NT2/D1 (cell line): ENCODE data around the gene HES4.
"Not testable (repeated sequence)": the region's sequence is repeated elsewhere in the genome, so short reads cannot be mapped to it uniquely, and the experiment has no call there.

Source experiments
- DNase-seq: peaks from one replicate; pipeline ENCODE4 v3.0.0-alpha.2; 2011; ENCODE audit warnings: low read depth, low spot score
- H3K27me3 ChIP-seq: 2 replicates; pipeline ENCODE4 v1.6.0; 2011; ENCODE audit warnings: mild to moderate bottlenecking; ENCODE audit not compliant: insufficient read length, insufficient read depth
- H3K36me3 ChIP-seq: 2 replicates; pipeline ENCODE4 v1.6.1; 2011; ENCODE audit warnings: mild to moderate bottlenecking, low read length, mixed read lengths; ENCODE audit not compliant: insufficient read depth, insufficient read length
- H3K4me1 ChIP-seq: 2 replicates; pipeline ENCODE4 v1.5.1; 2011; ENCODE audit not compliant: insufficient read depth, insufficient read length
- H3K4me3 ChIP-seq: 2 replicates; pipeline ENCODE4 v1.5.1; 2011; ENCODE audit warnings: low read depth; ENCODE audit not compliant: insufficient read length
- H3K9ac ChIP-seq: 2 replicates; pipeline ENCODE4 v1.6.0; 2011; ENCODE audit warnings: low read depth; ENCODE audit not compliant: insufficient read length
- H3K9me3 ChIP-seq: 2 replicates; pipeline ENCODE4 v1.5.1; 2011; ENCODE audit warnings: mild to moderate bottlenecking, low read length; ENCODE audit not compliant: insufficient read depth
- SUZ12 ChIP-seq: IDR thresholded peaks from 2 replicates; pipeline ENCODE4 v1.6.1; 2011; ENCODE audit not compliant: insufficient read length, insufficient read depth; ENCODE audit errors: extremely low read depth
- YY1 ChIP-seq: IDR thresholded peaks from 2 replicates; pipeline ENCODE4 v1.6.1; 2011; ENCODE audit not compliant: insufficient read length, insufficient read depth
- ZNF274 ChIP-seq: IDR thresholded peaks from 2 replicates; pipeline ENCODE4 v1.6.1; 2011; ENCODE audit warnings: mild to moderate bottlenecking, low read depth, low read length

HES4 gene

DNA sequence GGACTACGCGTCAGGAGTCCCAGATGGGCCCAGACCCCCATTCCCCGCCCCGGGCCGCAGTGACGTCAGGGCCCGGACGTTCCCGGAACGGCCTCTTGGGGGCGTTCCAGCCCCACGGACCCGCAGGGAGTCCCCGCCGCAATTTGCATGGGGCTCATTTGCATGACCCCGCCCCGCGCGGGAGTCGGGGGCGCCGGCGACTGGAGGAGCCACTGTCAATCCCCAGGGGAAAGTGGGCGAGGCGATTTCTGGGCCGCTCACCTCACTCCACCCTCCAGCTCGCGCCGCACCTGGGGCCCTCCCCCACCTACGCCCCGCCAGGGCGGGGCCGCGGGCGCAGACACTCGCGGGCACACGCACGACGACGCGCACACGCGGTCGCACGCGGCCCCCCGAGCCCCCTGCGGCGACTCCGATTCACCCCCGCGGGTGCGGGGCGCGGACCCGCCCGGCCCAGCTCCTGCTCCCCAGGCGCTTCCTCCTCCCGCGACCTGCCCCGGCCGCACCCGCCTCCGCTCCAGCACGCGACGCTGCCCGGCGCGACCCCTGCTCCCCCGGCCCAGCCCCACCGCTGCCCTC is 33.2 kb upstream of the HES4 start:
- Histone ChIP-seq H3K4me1 (peaks cover 30% of the 10 kb centered on the region), H3K9ac (no peak overlapping the region), H3K27me3 (no peaks in the 10 kb centered on the region), H3K9me3 (no peaks in the 10 kb centered on the region), H3K4me3 (peak overlapping the region; percentile 19), H3K36me3 (peaks cover 37% of the 10 kb centered on the region)
- TF ChIP-seq ZNF274 (no peak), YY1 (no peak), SUZ12 (no peak)
- peak; percentile 86 for DNase-seq

DNA sequence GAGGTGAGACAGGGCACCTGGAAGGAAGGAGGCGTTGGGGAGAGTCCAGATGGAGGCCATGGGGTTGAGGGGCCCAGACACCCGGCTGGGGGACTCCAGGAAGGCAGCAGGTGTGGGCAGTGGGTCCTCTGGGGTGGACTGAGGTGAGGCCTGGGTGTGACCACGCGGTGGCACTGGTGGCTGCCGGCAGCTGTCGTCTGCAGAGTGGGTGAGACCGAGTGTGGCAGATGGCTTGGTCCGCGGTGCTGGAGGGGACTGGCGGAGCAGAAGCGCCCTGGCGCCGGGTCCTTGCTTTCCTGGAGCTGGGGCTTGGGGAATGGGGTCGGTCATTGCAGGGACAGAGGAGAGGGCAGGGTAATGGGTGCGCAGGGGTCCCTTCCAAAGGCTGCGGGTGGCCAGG is 32.5 kb upstream of the HES4 start:
- no peaks in the 10 kb centered on the region for H3K27me3 ChIP-seq
- no peak overlapping the region for H3K9ac ChIP-seq
- no peak for TF ChIP-seq YY1
- TF ChIP-seq SUZ12, result no peak
- TF ChIP-seq ZNF274, result no peak
- no peaks in the 10 kb centered on the region for H3K9me3 ChIP-seq
- peaks cover 29% of the 10 kb centered on the region for H3K4me1 ChIP-seq
- DNase-seq, result no peak
- peaks cover 38% of the 10 kb centered on the region for H3K36me3 ChIP-seq
- H3K4me3 ChIP-seq, result no peak overlapping the region

DNA sequence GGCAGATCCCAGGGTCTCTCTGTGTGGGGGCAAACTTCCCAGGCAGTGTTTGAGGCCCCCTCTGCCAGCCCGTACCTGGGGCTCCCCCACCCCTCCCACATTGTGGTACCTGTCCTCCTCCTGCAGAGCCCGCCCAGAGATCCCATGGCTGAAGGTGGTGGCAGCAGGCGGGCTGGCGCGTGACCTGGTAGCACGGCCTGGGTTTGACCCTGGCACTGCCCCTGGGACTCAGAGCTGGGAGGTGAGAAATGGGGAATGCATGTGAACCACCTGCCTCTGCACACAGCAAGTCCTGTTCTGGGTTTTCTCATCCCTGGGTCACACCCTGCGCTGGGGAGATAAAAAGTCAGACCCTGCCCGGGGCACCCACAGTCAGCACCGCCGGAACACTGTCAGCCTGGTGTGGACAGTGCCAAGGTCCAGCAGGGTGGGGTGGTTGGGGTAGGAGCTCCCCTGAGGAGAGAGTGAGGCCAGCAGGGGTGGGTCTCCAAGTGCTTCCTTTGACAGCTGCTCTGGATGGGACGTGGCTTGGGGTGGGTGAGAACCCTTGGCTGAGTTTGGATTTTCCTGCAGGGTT is 31.9 kb upstream of the HES4 start:
- Histone ChIP-seq H3K36me3 (peaks cover 40% of the 10 kb centered on the region), H3K27me3 (no peaks in the 10 kb centered on the region), H3K9me3 (no peaks in the 10 kb centered on the region), H3K4me1 (peaks cover 29% of the 10 kb centered on the region), H3K4me3 (no peak overlapping the region), H3K9ac (peak overlapping the region; percentile 42)
- TF ChIP-seq ZNF274, result no peak
- TF ChIP-seq SUZ12, result no peak
- no peak for TF ChIP-seq YY1
- DNase-seq, result no peak

DNA sequence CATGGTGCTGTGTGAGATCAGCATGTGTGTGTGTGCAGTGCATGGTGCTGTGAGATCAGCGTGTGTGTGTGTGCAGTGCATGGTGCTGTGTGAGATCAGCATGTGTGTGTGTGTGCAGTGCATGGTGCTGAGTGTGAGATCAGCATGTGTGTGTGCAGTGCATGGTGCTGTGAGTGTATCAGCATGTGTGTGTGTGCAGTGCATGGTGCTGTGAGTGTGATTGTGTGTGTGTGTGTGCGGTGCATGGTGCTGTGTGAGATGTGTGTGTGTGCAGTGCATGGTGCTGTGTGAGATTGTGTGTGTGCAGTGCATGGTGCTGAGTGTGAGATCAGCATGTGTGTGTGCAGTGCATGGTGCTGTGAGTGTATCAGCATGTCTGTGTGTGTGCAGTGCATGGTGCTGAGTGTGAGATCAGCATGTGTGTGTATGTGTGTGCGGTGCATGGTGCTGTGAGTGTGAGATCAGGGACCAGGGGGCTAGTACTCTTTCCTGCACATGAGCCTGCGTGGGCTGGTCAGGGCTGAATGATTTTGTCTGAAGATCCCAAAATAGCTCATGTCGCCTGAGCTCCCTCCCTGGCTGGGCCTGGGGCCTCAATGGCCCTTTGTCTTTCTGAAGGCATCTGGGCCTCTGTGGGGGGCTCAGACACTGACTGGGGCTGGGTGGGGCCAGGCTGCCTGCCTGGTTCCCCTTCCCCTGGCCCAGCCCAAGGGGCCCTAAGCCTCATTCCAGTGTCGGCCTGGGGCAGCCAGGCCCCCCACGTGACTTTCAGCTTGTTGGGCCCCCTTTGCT is 31.2 kb upstream of the HES4 start:
- not testable (repeated sequence) for H3K9me3 ChIP-seq, H3K27me3 ChIP-seq, DNase-seq, H3K4me3 ChIP-seq
- Histone ChIP-seq H3K4me1 (peaks cover 32% of the 10 kb centered on the region), H3K9ac (peak overlapping the region; percentile 52), H3K36me3 (peaks cover 40% of the 10 kb centered on the region)

DNA sequence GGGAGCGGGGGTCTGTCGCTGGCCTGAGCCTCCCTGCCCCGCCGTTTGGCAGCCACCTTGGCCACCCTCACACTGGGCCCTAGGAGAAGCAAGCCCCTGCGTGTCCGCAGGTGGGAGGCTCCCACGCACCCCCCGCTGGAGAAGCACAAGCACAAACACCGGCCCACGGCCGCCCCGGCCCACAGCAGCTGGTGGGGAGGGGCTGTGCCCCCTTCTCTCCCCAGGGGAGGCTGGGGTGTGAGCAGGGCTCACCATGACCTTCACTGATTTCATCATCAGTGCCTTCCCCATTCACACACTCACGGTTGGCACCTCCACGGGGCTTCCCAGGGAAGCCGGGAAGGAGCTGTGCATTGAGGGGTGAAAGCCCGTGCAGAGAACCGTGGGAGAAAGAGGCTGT is 27.9 kb upstream of the HES4 start:
- H3K4me1 ChIP-seq, result peaks cover 41% of the 10 kb centered on the region
- no peak overlapping the region for H3K4me3 ChIP-seq
- peaks cover 45% of the 10 kb centered on the region for H3K36me3 ChIP-seq
- no peaks in the 10 kb centered on the region for H3K9me3 ChIP-seq
- no peak for TF ChIP-seq ZNF274
- TF ChIP-seq SUZ12, result no peak
- no peak for TF ChIP-seq YY1
- H3K9ac ChIP-seq, result peak overlapping the region; percentile 32
- no peaks in the 10 kb centered on the region for H3K27me3 ChIP-seq
- no peak for DNase-seq

DNA sequence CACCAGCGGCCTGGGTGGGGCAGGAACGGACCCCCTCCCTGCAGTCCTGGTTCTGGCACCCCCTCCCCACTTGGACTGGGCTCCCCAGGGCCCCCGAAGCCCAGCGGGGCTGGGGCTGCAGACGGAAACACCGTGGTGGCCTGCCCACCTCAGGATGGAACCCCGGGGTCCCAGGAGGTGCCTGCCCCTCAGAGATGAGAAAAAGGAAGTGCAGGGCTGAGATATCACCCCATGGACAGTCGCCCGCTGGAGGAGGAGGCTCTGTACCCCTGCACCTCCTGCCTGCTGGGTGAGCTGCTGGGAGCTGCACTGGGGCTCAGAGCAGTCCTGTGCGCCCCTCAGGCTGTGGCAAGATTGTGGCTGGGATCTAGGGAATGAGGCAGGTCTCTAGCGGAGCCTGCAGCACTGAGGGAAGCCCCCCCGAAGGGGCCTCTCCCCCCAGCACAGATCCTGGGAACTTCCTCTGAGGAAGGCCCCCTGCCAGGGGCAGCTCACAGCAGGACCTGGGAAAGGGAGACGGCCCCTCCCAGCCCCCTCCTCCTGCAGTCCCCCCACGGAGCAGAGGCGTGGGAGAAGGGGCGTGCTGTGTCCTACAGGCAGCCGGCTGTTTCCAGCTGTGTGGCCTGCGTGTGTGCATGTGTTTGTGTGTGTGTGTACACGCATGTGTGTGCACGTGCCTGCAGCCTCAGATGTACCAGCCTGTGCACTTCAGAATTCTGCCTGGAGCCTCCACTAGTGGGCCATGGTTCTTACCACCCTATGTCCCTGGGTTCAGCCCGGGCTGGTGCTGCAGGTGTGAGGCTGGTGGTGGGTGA is 26.9 kb upstream of the HES4 start:
- TF ChIP-seq SUZ12 (no peak), ZNF274 (no peak), YY1 (no peak)
- Histone ChIP-seq H3K9me3 (no peaks in the 10 kb centered on the region), H3K9ac (peak overlapping the region; percentile 32), H3K36me3 (peaks cover 55% of the 10 kb centered on the region), H3K27me3 (no peaks in the 10 kb centered on the region), H3K4me3 (no peak overlapping the region), H3K4me1 (peaks cover 40% of the 10 kb centered on the region)
- DNase-seq, result no peak

DNA sequence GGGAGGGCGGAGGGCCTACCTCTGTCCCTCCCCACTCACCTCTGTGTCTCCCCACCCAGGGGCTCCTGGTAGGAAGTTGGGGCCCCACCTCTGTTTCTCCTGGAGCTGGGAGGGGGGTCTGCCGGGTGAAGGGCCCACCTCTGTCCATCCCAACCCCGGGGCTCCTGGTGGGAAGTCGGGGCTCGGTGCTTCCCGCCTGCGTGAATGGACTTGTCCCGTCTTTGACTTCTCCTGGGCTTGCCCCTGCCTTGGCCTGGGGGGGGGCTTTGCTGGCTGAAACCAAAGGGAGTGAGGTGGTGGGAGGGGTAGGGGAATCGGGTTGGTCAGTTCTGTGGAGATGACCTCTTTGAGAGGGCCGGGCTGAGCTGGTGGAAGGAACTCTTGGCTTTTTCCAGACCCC is 25.8 kb upstream of the HES4 start:
- TF ChIP-seq ZNF274 (no peak), YY1 (no peak), SUZ12 (no peak)
- H3K4me1 ChIP-seq, result peaks cover 34% of the 10 kb centered on the region
- no peak overlapping the region for H3K4me3 ChIP-seq
- peaks cover 54% of the 10 kb centered on the region for H3K36me3 ChIP-seq
- H3K27me3 ChIP-seq, result no peaks in the 10 kb centered on the region
- no peaks in the 10 kb centered on the region for H3K9me3 ChIP-seq
- H3K9ac ChIP-seq, result no peak overlapping the region
- no peak for DNase-seq
